ENCODE data around the gene TARBP2. TPM values are rescaled to one million over a fixed set of nuclear protein-coding genes. Genes with fewer than 3 reads are reported as not detected.

Gene TARBP2
- 45.3 TPM for total RNA-seq (ENCODE audit: unreplicated experiment)
- long read RNA-seq, transcript TARBP2-201 (9 exons, 1,867 nt): major isoform, 10 of 31 reads
- long read RNA-seq, partial matches to known transcripts: 2 of 31 reads
- long read RNA-seq, other reads (novel, unspliced or antisense): 14 of 31 reads

GRCh38 chr12:53500776-53501614 lies at the start of gene TARBP2:
TSS of gene TARBP2 (plus strand) at chr12:53501283. CDS start at chr12:53501409, 126 bp downstream.
- no peak for TF ChIP-seq CTCF (IDR thresholded peaks at IDR 0.05; ENCODE audit: unreplicated experiment)
- no peaks in the 10 kb centered on the region for H3K9me3 Mint-ChIP-seq (ENCODE audit: unreplicated experiment)
- H3K4me3 Mint-ChIP-seq (ENCODE audit: unreplicated experiment): peak within 1 kb of the TSS; percentile 94
- peak within 1 kb of the TSS; percentile 95 for H3K27ac Mint-ChIP-seq (ENCODE audit: unreplicated experiment)
- peak; percentile 94 for DNase-seq (ENCODE audit: low spot score)
- peaks cover 18% of the 10 kb centered on the region for H3K36me3 Mint-ChIP-seq (ENCODE audit: low read depth, unreplicated experiment)
- H3K27me3 Mint-ChIP-seq (ENCODE audit: unreplicated experiment): peaks cover 32% of the 10 kb centered on the region
- peaks cover 36% of the 10 kb centered on the region for H3K4me1 Mint-ChIP-seq (ENCODE audit: unreplicated experiment)

- TF ChIP-seq CTCF (IDR thresholded peaks at IDR 0.05; ENCODE audit: unreplicated experiment): peak; percentile 86
- Mint-ChIP-seq H3K27me3 (ENCODE audit: unreplicated experiment) (peaks cover 12% of the 10 kb centered on the region), H3K4me3 (ENCODE audit: unreplicated experiment) (peak within 1 kb of the TSS; percentile 98), H3K9me3 (ENCODE audit: unreplicated experiment) (no peaks in the 10 kb centered on the region), H3K27ac (ENCODE audit: unreplicated experiment) (peak within 1 kb of the TSS; percentile 98), H3K36me3 (ENCODE audit: low read depth, unreplicated experiment) (peaks cover 30% of the 10 kb centered on the region), H3K4me1 (ENCODE audit: unreplicated experiment) (peaks cover 23% of the 10 kb centered on the region)
- DNase-seq (ENCODE audit: low spot score): peak; percentile 95
Observed at GRCh38 chr12:53451661-53452158, 49.4 kb upstream of the TARBP2 start, which contains the start of gene PCBP2. TSS of gene PCBP2 (plus strand) at chr12:53452102. CDS start at chr12:53454801, 2,699 bp downstream.

- no peak for TF ChIP-seq CTCF (IDR thresholded peaks at IDR 0.05; ENCODE audit: unreplicated experiment)
- Mint-ChIP-seq H3K9me3 (ENCODE audit: unreplicated experiment) (no peaks in the 10 kb centered on the region), H3K27me3 (ENCODE audit: unreplicated experiment) (peaks cover 12% of the 10 kb centered on the region), H3K27ac (ENCODE audit: unreplicated experiment) (peak overlapping the region; percentile 98), H3K36me3 (ENCODE audit: low read depth, unreplicated experiment) (peaks cover 33% of the 10 kb centered on the region), H3K4me1 (ENCODE audit: unreplicated experiment) (peaks cover 23% of the 10 kb centered on the region), H3K4me3 (ENCODE audit: unreplicated experiment) (peak overlapping the region; percentile 98)
- DNase-seq (ENCODE audit: low spot score): peak; percentile 78
Observed at GRCh38 chr12:53452159-53453077, 48.7 kb upstream of the TARBP2 start.

GRCh38 chr12:53453953-53454640 lies 47.0 kb upstream of the TARBP2 start:
- no peak for DNase-seq (ENCODE audit: low spot score)
- H3K4me3 Mint-ChIP-seq (ENCODE audit: unreplicated experiment): peak overlapping the region; percentile 98
- H3K27ac Mint-ChIP-seq (ENCODE audit: unreplicated experiment): no peak overlapping the region
- peaks cover 24% of the 10 kb centered on the region for H3K4me1 Mint-ChIP-seq (ENCODE audit: unreplicated experiment)
- peaks cover 10% of the 10 kb centered on the region for H3K27me3 Mint-ChIP-seq (ENCODE audit: unreplicated experiment)
- TF ChIP-seq CTCF (IDR thresholded peaks at IDR 0.05; ENCODE audit: unreplicated experiment): no peak
- no peaks in the 10 kb centered on the region for H3K9me3 Mint-ChIP-seq (ENCODE audit: unreplicated experiment)
- peaks cover 39% of the 10 kb centered on the region for H3K36me3 Mint-ChIP-seq (ENCODE audit: low read depth, unreplicated experiment)

Data from endothelial cell (in vitro differentiated cells).